Tibial nerve (tissue), 4 donors: ENCODE results near the gene GNAI2. TPM values are rescaled to one million over a fixed set of nuclear protein-coding genes. Genes with fewer than 3 reads are reported as not detected.
A peak's percentile ranks its signal among the peaks of the same experiment; 100 is the strongest.

Source experiments
- DNase-seq, 2 donors: peaks; one replicate each; pipeline ENCODE4 v3.0.0-alpha.2; 2019; ENCODE audit warnings: low spot score in 2 of 2
- H3K27ac ChIP-seq, 4 donors: fragments of 200-600 bp; sonication (generic) in 3 of 4; one replicate each; pipeline ENCODE4 v1.5.1; 2017 to 2019; ENCODE audit warnings: mild to moderate bottlenecking in 1 of 4
- H3K27me3 ChIP-seq, 2 donors: fragments of 200-600 bp; sonication (generic) in 1 of 2; one replicate each; pipeline versions ENCODE4 v1.5.1 to v1.6.0; 2017 to 2019
- H3K36me3 ChIP-seq, 3 donors: fragments of 200-600 bp; sonication (generic); one replicate each; pipeline ENCODE4 v1.5.1; 2018 to 2019
- H3K4me1 ChIP-seq, 4 donors: fragments of 200-600 bp; sonication (generic) in 3 of 4; one replicate each; pipeline ENCODE4 v1.5.1; 2017 to 2019
- H3K4me3 ChIP-seq, 4 donors: fragments of 200-600 bp; sonication (generic) in 3 of 4; one replicate each; pipeline ENCODE4 v1.5.1; 2017 to 2019; ENCODE audit warnings: mild to moderate bottlenecking in 1 of 4, moderate library complexity in 1 of 4
- H3K9me3 ChIP-seq, 4 donors: fragments of 200-600 bp; sonication (generic) in 3 of 4; one replicate each; pipeline ENCODE4 v1.5.1; 2017 to 2019
- EP300 ChIP-seq, 2 donors: sonication (generic); formaldehyde crosslinking; IDR thresholded peaks; one replicate each; pipeline ENCODE4 v1.6.1; 2017; ENCODE audit warnings: antibody characterized with exemption in 2 of 2, mild to moderate bottlenecking in 1 of 2
- POLR2A ChIP-seq, 2 donors: fragments of 450-650 bp; IDR thresholded peaks; one replicate each; pipeline ENCODE4 v1.6.1; 2017; ENCODE audit warnings: antibody characterized with exemption in 2 of 2, mild to moderate bottlenecking in 2 of 2, moderate library complexity in 2 of 2
- WGBS, 2 donors: methylation state at CpG; one replicate each; pipeline ENCODE4 v1.1.5; 2018; 5-methylcytosine and 5-hydroxymethylcytosine counted together
- total RNA-seq, 4 donors: library from RNA; depleted of rRNA; stranded (reverse); fragments of >200 nt; gene quantifications; one replicate each; pipeline ENCODE4 v1.1.0, GENCODE V29; 2016
- TF ChIP-seq, protein P1 (sequence below), 5 experiments: fragments of 200-600 bp in 3 of 5; fragments of 450-650 bp in 2 of 5; sonication (generic) in 3 of 5; IDR thresholded peaks; one replicate each; pipeline ENCODE4 v1.5.1; 2016 to 2019; ENCODE audit warnings: antibody characterized with exemption in 5 of 5, mild to moderate bottlenecking in 3 of 5, moderate library complexity in 2 of 5

Gene GNAI2
- total RNA-seq, 4 donors from 2014 or later, result 201 to 265 (median 243) TPM

DNA sequence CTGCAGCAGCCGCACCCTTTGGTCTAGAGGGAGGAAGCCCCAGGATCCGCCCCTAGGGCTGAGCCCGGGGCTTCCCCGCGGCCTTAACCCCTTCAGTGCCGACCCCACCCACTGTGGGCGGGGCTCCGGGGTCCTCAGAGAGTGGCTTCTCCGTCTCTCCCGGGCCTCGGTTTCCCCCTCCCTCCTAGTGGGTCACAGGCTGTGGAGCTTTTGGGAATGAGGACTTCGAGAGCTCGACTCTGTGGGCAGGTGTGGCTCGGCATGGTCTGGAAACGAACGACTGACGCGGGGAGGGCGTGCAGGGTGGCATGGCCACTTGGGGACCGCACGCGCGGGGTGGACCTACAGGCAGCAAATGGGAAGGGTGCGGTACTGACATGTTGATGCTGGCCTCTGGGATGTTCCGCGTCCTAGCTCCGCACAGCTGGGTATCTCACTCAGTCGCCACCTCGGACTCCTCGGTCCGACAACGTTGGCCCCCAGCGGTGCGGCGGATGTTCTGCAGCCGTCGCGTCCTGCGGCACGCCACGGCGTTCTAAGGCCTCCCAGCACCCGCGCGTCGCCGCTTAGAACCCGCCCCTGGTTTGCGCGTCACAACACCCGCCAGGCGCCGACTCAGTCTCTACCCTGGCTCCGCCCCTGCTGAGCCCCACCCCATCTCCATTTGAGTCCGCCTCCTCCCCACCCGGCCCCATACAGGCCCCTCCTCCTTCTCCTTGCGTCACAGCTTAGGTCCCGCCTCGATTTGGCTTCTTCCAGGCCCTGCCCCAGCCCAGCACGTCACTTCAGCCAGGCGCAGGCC, 63.0 kb downstream of the GNAI2 start, which contains the start of the genes HYAL3 and NAA80:
TSS of gene HYAL3 (minus strand) at position 570 of the 802 bp plus-strand sequence. CDS start 3,803 bp downstream, outside the sequence.
TSS of gene NAA80 (minus strand) at position 570 of the 802 bp plus-strand sequence. CDS start 1,942 bp downstream, outside the sequence.
- 0 to 1% methylated on average over 34 to 40 of the region's 61 CpGs for WGBS, 2 donors
- H3K27me3 ChIP-seq, result no peaks in the 10 kb centered on the region
- H3K4me3 ChIP-seq, result peak within 1 kb of the TSS; percentile 42 to 82 (median 74)
- peak; percentile 87 to 98 for TF ChIP-seq POLR2A (IDR thresholded peaks at IDR 0.05)
- TF ChIP-seq, protein P1, sequence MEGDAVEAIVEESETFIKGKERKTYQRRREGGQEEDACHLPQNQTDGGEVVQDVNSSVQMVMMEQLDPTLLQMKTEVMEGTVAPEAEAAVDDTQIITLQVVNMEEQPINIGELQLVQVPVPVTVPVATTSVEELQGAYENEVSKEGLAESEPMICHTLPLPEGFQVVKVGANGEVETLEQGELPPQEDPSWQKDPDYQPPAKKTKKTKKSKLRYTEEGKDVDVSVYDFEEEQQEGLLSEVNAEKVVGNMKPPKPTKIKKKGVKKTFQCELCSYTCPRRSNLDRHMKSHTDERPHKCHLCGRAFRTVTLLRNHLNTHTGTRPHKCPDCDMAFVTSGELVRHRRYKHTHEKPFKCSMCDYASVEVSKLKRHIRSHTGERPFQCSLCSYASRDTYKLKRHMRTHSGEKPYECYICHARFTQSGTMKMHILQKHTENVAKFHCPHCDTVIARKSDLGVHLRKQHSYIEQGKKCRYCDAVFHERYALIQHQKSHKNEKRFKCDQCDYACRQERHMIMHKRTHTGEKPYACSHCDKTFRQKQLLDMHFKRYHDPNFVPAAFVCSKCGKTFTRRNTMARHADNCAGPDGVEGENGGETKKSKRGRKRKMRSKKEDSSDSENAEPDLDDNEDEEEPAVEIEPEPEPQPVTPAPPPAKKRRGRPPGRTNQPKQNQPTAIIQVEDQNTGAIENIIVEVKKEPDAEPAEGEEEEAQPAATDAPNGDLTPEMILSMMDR (IDR thresholded peaks at IDR 0.05), result peak; percentile 13 to 89 (median 33)
- TF ChIP-seq EP300 (IDR thresholded peaks at IDR 0.05), result peak; percentile 81 to 97
- DNase-seq, result peak; percentile 99
- peaks cover 0 to 16% (median 0%) of the 10 kb centered on the region in 3 donors for H3K36me3 ChIP-seq
- H3K4me1 ChIP-seq, result peaks cover 0 to 59% (median 40%) of the 10 kb centered on the region in 4 donors
- H3K9me3 ChIP-seq, result no peaks in the 10 kb centered on the region
- H3K27ac ChIP-seq, result peak within 1 kb of the TSS; percentile 93 to 98 (median 96)

- H3K4me1 ChIP-seq, result peaks cover 0 to 59% (median 40%) of the 10 kb centered on the region in 4 donors
- H3K27me3 ChIP-seq, result no peaks in the 10 kb centered on the region
- no peaks in the 10 kb centered on the region for H3K9me3 ChIP-seq
- peak overlapping the region; percentile 42 to 82 (median 74) for H3K4me3 ChIP-seq
- peak overlapping the region; percentile 75 to 97 (median 91) for H3K27ac ChIP-seq
- TF ChIP-seq, protein P1 (IDR thresholded peaks at IDR 0.05), result no peak
- no peak for TF ChIP-seq EP300 (IDR thresholded peaks at IDR 0.05)
- TF ChIP-seq POLR2A (IDR thresholded peaks at IDR 0.05), result no peak
- H3K36me3 ChIP-seq, result peaks cover 0 to 16% (median 0%) of the 10 kb centered on the region in 3 donors
- 0 to 1% methylated on average over 11 to 12 of the region's 12 CpGs for WGBS, 2 donors
- no peak for DNase-seq
These were observed 63.6 kb downstream of the GNAI2 start for GRCh38 chr3:50299638-50299928.

GRCh38 chr3:50299929-50300680, 64.1 kb downstream of the GNAI2 start:
- Histone ChIP-seq H3K4me1 (peaks cover 0 to 59% (median 40%) of the 10 kb centered on the region in 4 donors), H3K27me3 (no peaks in the 10 kb centered on the region), H3K27ac (peak overlapping the region; percentile 75 to 97 (median 91)), H3K36me3 (peaks cover 0 to 16% (median 0%) of the 10 kb centered on the region in 3 donors), H3K4me3 (peak overlapping the region; percentile 42 to 82 (median 74)), H3K9me3 (no peaks in the 10 kb centered on the region)
- DNase-seq, result no peak
- 19 to 35% methylated on average over 12 of the region's 12 CpGs for WGBS, 2 donors
- TF ChIP-seq POLR2A (IDR thresholded peaks at IDR 0.05) (no peak), EP300 (IDR thresholded peaks at IDR 0.05) (no peak)
- TF ChIP-seq, protein P1 (IDR thresholded peaks at IDR 0.05), result peak in 1 of 5 experiments; percentile 24

GRCh38 chr3:50300681-50301254, 64.8 kb downstream of the GNAI2 start:
- H3K27ac ChIP-seq, result peak overlapping the region; percentile 75 to 97 (median 91)
- DNase-seq, result no peak
- peak overlapping the region in 1 of 4 donors; percentile 82 for H3K4me3 ChIP-seq
- no peaks in the 10 kb centered on the region for H3K9me3 ChIP-seq
- H3K36me3 ChIP-seq, result peaks cover 0 to 16% (median 0%) of the 10 kb centered on the region in 3 donors
- TF ChIP-seq, protein P1 (IDR thresholded peaks at IDR 0.05), result no peak
- TF ChIP-seq POLR2A (IDR thresholded peaks at IDR 0.05), result no peak
- no peak for TF ChIP-seq EP300 (IDR thresholded peaks at IDR 0.05)
- H3K4me1 ChIP-seq, result peaks cover 0 to 59% (median 40%) of the 10 kb centered on the region in 4 donors
- no peaks in the 10 kb centered on the region for H3K27me3 ChIP-seq
- 61 to 64% methylated on average over 5 to 6 of the region's 6 CpGs for WGBS, 2 donors
